Measurements from ENCODE around the gene ABI3.

- TF ChIP-seq, protein P1, sequence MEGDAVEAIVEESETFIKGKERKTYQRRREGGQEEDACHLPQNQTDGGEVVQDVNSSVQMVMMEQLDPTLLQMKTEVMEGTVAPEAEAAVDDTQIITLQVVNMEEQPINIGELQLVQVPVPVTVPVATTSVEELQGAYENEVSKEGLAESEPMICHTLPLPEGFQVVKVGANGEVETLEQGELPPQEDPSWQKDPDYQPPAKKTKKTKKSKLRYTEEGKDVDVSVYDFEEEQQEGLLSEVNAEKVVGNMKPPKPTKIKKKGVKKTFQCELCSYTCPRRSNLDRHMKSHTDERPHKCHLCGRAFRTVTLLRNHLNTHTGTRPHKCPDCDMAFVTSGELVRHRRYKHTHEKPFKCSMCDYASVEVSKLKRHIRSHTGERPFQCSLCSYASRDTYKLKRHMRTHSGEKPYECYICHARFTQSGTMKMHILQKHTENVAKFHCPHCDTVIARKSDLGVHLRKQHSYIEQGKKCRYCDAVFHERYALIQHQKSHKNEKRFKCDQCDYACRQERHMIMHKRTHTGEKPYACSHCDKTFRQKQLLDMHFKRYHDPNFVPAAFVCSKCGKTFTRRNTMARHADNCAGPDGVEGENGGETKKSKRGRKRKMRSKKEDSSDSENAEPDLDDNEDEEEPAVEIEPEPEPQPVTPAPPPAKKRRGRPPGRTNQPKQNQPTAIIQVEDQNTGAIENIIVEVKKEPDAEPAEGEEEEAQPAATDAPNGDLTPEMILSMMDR (IDR thresholded peaks at IDR 0.05), result no peak
- no peak for TF ChIP-seq POLR2A (IDR thresholded peaks at IDR 0.05)
- TF ChIP-seq EP300 (IDR thresholded peaks at IDR 0.05), result no peak
Measured at GRCh38 chr17:49252148-49252695, 41.7 kb downstream of the ABI3 start.
